ENCODE measurements around the gene MRPS9.

MRPS9 gene

GRCh38 chr2:105134081-105134480, 96.2 kb downstream of the MRPS9 start:
- Histone ChIP-seq H4K20me1 (ENCODE audit: control insufficient read depth, insufficient read depth, low read depth, low read length) (no peaks in the 10 kb centered on the region), H3K4me2 (ENCODE audit: low read length) (no peak overlapping the region), H3K4me1 (ENCODE audit: control insufficient read depth, low read length) (no peaks in the 10 kb centered on the region), H3K27ac (ENCODE audit: low read depth, low read length) (no peak overlapping the region), H3K36me3 (ENCODE audit: control insufficient read depth, low read length) (no peaks in the 10 kb centered on the region), H3K9me2 (replicated peaks; ENCODE audit: control insufficient read depth, low read length) (no peaks in the 10 kb centered on the region), H3K4me3 (ENCODE audit: low read length) (no peak overlapping the region), H3K79me2 (ENCODE audit: control insufficient read depth, low read length) (no peaks in the 10 kb centered on the region), H3K27me3 (ENCODE audit: control insufficient read depth, low read length) (no peaks in the 10 kb centered on the region), H3F3A (ENCODE audit: control insufficient read depth, insufficient read depth) (no peaks in the 10 kb centered on the region), H3K9me3 (ENCODE audit: control insufficient read depth, insufficient read depth, low read length) (no peaks in the 10 kb centered on the region)
- no peak for TF ChIP-seq EZH2phosphoT487 (IDR thresholded peaks at IDR 0.05; ENCODE audit: borderline replicate concordance, low read length)
- TF ChIP-seq, protein P1, sequence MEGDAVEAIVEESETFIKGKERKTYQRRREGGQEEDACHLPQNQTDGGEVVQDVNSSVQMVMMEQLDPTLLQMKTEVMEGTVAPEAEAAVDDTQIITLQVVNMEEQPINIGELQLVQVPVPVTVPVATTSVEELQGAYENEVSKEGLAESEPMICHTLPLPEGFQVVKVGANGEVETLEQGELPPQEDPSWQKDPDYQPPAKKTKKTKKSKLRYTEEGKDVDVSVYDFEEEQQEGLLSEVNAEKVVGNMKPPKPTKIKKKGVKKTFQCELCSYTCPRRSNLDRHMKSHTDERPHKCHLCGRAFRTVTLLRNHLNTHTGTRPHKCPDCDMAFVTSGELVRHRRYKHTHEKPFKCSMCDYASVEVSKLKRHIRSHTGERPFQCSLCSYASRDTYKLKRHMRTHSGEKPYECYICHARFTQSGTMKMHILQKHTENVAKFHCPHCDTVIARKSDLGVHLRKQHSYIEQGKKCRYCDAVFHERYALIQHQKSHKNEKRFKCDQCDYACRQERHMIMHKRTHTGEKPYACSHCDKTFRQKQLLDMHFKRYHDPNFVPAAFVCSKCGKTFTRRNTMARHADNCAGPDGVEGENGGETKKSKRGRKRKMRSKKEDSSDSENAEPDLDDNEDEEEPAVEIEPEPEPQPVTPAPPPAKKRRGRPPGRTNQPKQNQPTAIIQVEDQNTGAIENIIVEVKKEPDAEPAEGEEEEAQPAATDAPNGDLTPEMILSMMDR (IDR thresholded peaks at IDR 0.05; ENCODE audit: low read depth, low read length, poor library complexity, severe bottlenecking): no peak

DNA sequence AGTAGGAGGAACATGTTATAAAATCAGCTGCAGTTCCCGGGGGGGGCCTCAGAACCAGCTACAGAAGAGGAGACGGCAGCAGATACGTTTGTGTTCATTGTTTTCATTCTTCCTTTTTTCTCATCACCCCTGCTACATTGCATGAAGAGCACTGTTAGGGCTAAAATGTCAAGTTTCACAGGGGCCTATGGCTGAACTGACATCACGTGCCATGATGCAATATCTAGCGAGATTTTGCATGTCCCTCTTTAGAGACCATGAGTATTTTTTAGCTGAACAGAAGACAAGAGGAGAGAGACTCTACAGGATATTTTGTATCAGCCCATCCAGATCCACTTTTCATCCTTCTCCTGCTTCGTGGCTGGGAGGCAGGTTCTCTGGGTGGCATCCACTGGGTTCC, 97.6 kb downstream of the MRPS9 start:
- no peaks in the 10 kb centered on the region for H4K20me1 ChIP-seq (ENCODE audit: control insufficient read depth, insufficient read depth, low read depth, low read length)
- H3K4me1 ChIP-seq (ENCODE audit: control insufficient read depth, low read length): no peaks in the 10 kb centered on the region
- H3F3A ChIP-seq (ENCODE audit: control insufficient read depth, insufficient read depth): no peaks in the 10 kb centered on the region
- H3K4me2 ChIP-seq (ENCODE audit: low read length): no peak overlapping the region
- H3K9me2 ChIP-seq (replicated peaks; ENCODE audit: control insufficient read depth, low read length): no peaks in the 10 kb centered on the region
- no peak overlapping the region for H3K4me3 ChIP-seq (ENCODE audit: low read length)
- H3K27me3 ChIP-seq (ENCODE audit: control insufficient read depth, low read length): no peaks in the 10 kb centered on the region
- no peaks in the 10 kb centered on the region for H3K79me2 ChIP-seq (ENCODE audit: control insufficient read depth, low read length)
- TF ChIP-seq EZH2phosphoT487 (IDR thresholded peaks at IDR 0.05; ENCODE audit: borderline replicate concordance, low read length): no peak
- TF ChIP-seq, protein P1 (IDR thresholded peaks at IDR 0.05; ENCODE audit: low read depth, low read length, poor library complexity, severe bottlenecking): no peak
- no peaks in the 10 kb centered on the region for H3K9me3 ChIP-seq (ENCODE audit: control insufficient read depth, insufficient read depth, low read length)
- no peaks in the 10 kb centered on the region for H3K36me3 ChIP-seq (ENCODE audit: control insufficient read depth, low read length)
- no peak overlapping the region for H3K27ac ChIP-seq (ENCODE audit: low read depth, low read length)

DNA sequence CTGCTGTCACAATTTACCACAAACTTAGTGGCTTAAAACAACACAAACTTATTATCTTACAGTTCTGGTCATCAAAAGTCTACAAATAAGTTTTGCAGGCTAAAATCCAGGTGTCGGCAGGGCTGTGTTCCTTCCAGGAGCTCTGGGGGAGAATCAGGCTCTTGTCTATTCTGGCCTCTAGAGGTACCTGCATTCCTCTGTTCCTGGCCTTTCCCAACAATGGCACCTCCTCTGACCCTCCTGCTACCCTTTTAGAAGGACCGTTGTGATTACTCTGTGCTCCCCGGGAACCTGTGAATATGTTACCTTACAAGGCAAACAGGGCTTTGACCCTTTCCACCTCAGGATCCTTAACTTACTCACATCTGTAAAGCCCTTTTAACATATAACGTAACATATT, 98.5 kb downstream of the MRPS9 start:
- no peaks in the 10 kb centered on the region for H3K27me3 ChIP-seq (ENCODE audit: control insufficient read depth, low read length)
- H3K9me3 ChIP-seq (ENCODE audit: control insufficient read depth, insufficient read depth, low read length): no peaks in the 10 kb centered on the region
- no peak for TF ChIP-seq EZH2phosphoT487 (IDR thresholded peaks at IDR 0.05; ENCODE audit: borderline replicate concordance, low read length)
- TF ChIP-seq, protein P1 (IDR thresholded peaks at IDR 0.05; ENCODE audit: low read depth, low read length, poor library complexity, severe bottlenecking): no peak

GRCh38 chr2:105138643-105139042, 100.8 kb downstream of the MRPS9 start:
- peaks cover 4% of the 10 kb centered on the region for H3K27me3 ChIP-seq (ENCODE audit: control insufficient read depth, low read length)
- no peaks in the 10 kb centered on the region for H3F3A ChIP-seq (ENCODE audit: control insufficient read depth, insufficient read depth)
- H3K4me2 ChIP-seq (ENCODE audit: low read length): no peak overlapping the region
- H3K9me3 ChIP-seq (ENCODE audit: control insufficient read depth, insufficient read depth, low read length): no peaks in the 10 kb centered on the region
- no peaks in the 10 kb centered on the region for H3K36me3 ChIP-seq (ENCODE audit: control insufficient read depth, low read length)
- no peaks in the 10 kb centered on the region for H3K9me2 ChIP-seq (replicated peaks; ENCODE audit: control insufficient read depth, low read length)
- H3K27ac ChIP-seq (ENCODE audit: low read depth, low read length): no peak overlapping the region
- H3K4me1 ChIP-seq (ENCODE audit: control insufficient read depth, low read length): no peaks in the 10 kb centered on the region
- H4K20me1 ChIP-seq (ENCODE audit: control insufficient read depth, insufficient read depth, low read depth, low read length): no peaks in the 10 kb centered on the region
- H3K79me2 ChIP-seq (ENCODE audit: control insufficient read depth, low read length): no peaks in the 10 kb centered on the region
- TF ChIP-seq, protein P1 (IDR thresholded peaks at IDR 0.05; ENCODE audit: low read depth, low read length, poor library complexity, severe bottlenecking): no peak
- TF ChIP-seq EZH2phosphoT487 (IDR thresholded peaks at IDR 0.05; ENCODE audit: borderline replicate concordance, low read length): no peak
- H3K4me3 ChIP-seq (ENCODE audit: low read length): no peak overlapping the region

More for the DNA sequence above, 98.5 kb downstream of the MRPS9 start:
- Histone ChIP-seq H4K20me1 (ENCODE audit: control insufficient read depth, insufficient read depth, low read depth, low read length) (no peaks in the 10 kb centered on the region), H3K4me1 (ENCODE audit: control insufficient read depth, low read length) (no peaks in the 10 kb centered on the region), H3K36me3 (ENCODE audit: control insufficient read depth, low read length) (no peaks in the 10 kb centered on the region), H3F3A (ENCODE audit: control insufficient read depth, insufficient read depth) (no peaks in the 10 kb centered on the region), H3K27ac (ENCODE audit: low read depth, low read length) (no peak overlapping the region), H3K9me2 (replicated peaks; ENCODE audit: control insufficient read depth, low read length) (no peaks in the 10 kb centered on the region), H3K4me2 (ENCODE audit: low read length) (no peak overlapping the region), H3K4me3 (ENCODE audit: low read length) (no peak overlapping the region), H3K79me2 (ENCODE audit: control insufficient read depth, low read length) (no peaks in the 10 kb centered on the region)
